ENCODE results near the gene GLIS2.

The GLIS2 gene

DNA sequence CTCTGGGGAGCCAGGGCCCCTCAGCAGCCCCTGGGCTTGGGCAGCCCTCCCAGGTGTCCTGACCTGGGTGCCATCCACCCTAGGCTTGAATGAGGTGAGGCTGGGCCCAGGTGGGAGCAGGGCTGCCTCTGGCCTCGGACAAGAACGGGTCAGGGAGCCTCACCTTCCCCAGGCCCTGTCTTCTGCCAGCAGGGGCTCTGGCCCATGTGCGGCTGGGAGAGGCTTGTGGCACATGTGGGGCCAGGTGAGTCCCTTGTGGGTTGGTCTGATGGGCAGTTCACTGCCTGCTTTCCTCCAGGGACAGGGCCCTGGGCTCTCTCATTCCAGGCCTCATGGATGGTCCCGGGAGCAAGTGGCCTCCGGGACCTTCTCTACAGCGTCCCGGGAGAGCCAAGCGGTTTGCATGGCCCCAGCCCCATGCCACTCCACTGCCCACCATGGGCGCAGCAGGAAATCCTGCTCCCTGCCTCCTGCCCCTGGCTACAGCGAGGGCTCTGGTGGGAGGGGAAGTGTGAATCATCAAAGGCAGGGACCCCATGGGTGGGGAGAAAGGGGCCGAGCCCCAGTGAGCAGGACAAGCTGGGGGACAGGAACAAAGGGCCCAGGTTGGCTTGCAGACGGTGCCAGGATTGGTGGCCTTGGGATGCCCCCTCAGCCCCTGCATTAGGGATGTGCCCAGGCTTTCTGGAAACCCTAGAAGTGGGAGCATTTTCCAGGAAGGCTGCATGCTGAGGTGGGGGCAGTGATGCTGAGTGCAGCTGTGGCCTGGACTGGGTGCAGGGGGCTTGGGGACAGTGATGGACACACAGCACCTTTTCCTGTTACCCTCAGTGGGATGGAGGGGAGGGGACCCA is 68.0 kb downstream of the GLIS2 start:
- DNase-seq (ENCODE audit: insufficient read length, low spot score) (no peak), FAIRE-seq (no peak)
- TF ChIP-seq, protein P1, sequence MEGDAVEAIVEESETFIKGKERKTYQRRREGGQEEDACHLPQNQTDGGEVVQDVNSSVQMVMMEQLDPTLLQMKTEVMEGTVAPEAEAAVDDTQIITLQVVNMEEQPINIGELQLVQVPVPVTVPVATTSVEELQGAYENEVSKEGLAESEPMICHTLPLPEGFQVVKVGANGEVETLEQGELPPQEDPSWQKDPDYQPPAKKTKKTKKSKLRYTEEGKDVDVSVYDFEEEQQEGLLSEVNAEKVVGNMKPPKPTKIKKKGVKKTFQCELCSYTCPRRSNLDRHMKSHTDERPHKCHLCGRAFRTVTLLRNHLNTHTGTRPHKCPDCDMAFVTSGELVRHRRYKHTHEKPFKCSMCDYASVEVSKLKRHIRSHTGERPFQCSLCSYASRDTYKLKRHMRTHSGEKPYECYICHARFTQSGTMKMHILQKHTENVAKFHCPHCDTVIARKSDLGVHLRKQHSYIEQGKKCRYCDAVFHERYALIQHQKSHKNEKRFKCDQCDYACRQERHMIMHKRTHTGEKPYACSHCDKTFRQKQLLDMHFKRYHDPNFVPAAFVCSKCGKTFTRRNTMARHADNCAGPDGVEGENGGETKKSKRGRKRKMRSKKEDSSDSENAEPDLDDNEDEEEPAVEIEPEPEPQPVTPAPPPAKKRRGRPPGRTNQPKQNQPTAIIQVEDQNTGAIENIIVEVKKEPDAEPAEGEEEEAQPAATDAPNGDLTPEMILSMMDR (IDR thresholded peaks at IDR 0.05; ENCODE audit: insufficient read depth, missing control alignments), result no peak

DNA sequence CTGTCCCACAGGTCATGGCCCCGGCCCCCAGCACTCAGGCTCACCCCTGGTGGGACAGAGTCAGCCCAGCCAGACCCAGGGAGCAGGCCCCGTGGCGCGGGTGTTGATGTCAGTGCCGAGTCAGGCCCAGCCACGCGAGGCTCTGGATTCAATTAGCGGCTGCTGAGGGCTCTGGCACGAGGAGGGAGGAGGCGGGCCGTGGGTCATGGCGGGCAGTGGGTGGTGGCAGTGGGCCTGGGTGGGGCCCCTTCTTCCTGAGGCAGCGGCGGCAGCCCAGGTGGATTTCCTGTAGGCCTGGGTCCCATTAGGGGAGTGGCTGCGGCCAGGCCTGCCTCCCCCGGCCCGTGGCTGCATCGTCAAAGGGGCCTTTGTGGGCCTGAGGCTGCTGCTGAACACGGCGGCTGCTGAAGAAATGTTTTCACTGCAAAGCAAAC is 68.7 kb downstream of the GLIS2 start:
- TF ChIP-seq, protein P1 (IDR thresholded peaks at IDR 0.05; ENCODE audit: insufficient read depth, missing control alignments), result no peak
- FAIRE-seq (no peak), DNase-seq (ENCODE audit: insufficient read length, low spot score) (no peak)

DNA sequence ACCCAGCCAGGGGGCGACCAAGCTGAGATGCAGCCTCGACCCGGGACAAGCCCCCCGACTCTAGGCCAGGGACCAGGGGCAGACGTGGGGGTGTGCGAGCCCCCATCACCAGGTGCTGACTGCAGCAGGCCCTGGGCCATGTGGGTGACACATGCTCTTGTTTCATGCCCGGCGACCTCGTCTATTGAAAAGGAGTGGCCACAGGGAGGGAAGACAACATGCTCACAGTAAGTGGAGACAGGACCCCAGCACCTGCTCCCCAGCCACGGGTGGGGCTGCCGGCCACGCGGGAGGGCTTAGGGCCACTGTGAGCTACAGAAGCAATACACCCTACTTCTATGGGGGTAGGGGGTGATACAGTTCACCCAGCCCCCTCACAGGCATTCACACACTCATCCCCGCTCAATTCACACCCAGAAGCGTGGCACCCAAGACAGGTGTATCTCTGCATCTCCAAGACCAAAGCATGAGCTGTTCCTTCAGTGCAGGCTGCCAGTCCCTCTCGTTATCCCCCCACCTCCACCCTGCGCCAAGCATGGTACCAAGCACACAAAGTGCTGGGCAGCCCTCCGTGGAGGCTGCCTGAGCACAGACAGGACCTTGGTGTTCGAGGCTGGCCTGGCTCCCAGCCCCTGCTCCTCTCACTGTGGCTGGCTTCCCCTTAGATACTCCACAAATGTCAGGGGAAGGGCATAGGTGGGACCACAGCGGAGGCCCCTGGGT is 69.4 kb downstream of the GLIS2 start:
- TF ChIP-seq, protein P1 (IDR thresholded peaks at IDR 0.05; ENCODE audit: insufficient read depth, missing control alignments), result no peak
- DNase-seq (ENCODE audit: insufficient read length, low spot score) (no peak), FAIRE-seq (no peak)

DNA sequence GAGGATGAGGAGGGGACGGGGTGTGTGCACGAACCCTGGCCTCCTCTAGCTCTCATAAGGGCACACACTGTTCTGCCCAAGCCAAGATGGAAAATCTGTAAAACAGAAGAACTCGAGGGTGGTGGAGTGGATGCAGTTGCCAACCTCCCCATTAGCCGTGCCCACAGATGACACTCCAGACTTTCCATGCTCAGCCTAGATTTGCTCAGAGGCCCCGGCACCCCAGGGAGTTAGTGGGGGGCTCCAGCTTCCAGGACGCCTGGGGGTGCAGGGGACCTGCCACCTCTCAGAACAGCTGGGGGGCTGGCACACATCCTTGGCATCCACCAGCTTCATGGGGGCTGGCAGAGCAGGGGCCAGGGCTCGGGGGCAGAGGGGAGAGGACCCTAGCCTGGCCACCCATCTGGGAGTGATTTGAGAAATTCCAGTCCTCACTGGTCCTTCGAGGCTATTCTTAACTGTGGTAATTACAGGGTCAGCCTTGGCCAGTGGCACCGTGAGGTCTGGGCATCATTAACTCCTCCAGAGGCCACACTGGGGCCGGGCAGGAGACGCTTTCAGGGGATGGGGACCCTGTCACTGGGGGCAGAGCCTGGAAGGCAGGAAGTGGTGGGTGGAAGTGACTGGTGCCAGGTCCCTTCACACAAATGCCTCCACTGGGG is 70.1 kb downstream of the GLIS2 start:
- TF ChIP-seq, protein P1 (IDR thresholded peaks at IDR 0.05; ENCODE audit: insufficient read depth, missing control alignments), result no peak
- DNase-seq (ENCODE audit: insufficient read length, low spot score), result no peak
- no peak for FAIRE-seq

DNA sequence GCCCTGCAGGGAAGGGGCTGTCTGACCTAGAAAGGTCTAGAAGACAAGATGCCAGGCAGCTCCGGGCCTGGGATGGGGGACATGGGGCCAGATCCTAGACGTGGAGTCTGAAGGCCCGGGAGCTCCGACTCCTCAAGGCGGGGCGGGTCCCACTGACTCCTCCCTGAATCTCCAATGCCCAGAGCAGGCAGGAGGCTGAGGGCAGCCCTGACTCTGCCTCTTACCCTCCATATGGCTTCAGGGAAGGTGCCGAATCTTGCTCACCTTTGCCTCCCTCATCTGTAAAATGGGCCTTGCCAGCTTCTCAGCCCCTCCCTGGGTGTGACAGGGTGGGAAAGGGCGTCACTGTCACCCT is 70.6 kb downstream of the GLIS2 start:
- DNase-seq (ENCODE audit: insufficient read length, low spot score), result no peak
- TF ChIP-seq, protein P1 (IDR thresholded peaks at IDR 0.05; ENCODE audit: insufficient read depth, missing control alignments), result no peak
- FAIRE-seq, result no peak

DNA sequence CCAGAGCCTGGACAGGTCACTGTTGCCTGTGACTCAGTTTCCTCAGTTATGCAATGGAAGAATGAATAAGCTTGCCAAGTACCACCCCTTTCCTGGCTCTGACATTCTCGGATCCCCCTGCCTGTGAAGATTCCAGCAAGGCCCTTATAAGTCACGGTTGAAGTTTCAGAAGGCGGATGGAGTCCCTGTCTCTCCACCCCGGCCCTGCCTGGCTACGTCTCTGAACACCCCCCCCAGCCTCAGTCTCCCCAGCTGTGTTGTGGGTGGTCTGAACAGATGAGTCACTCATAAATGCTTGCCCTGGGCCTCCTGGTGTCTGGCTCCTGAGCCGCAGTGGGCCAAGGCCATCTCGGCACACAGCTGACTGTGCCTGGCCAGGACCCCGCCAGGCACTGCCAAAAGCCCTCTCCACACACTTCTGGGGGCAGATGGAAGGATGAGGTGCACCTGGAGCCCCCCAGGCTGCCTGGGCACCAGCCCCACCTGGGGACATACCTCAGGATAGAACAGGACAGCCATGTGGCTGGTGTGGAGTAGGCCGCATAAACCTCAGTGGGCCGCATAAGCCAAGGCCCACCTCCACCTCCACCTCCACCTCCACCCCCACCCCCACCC is 71.2 kb downstream of the GLIS2 start:
- no peak for DNase-seq (ENCODE audit: insufficient read length, low spot score)
- TF ChIP-seq, protein P1 (IDR thresholded peaks at IDR 0.05; ENCODE audit: insufficient read depth, missing control alignments), result no peak
- FAIRE-seq, result no peak
